IPS-NIHi11 (cell line): ENCODE data around the gene PNKP.
"Not testable (repeated sequence)": the region's sequence is repeated elsewhere in the genome, so short reads cannot be mapped to it uniquely, and the experiment has no call there.

Source experiments
- DNase-seq: peaks from one replicate; pipeline ENCODE4 v3.0.0; 2012; ENCODE audit warnings: mixed read lengths, low spot score

Gene PNKP

GRCh38 chr19:49845414-49845813 is 22.0 kb downstream of the PNKP start:
- no peak for DNase-seq

- no peak for DNase-seq
Measured at GRCh38 chr19:49844138-49845095, 23.0 kb downstream of the PNKP start.

DNA sequence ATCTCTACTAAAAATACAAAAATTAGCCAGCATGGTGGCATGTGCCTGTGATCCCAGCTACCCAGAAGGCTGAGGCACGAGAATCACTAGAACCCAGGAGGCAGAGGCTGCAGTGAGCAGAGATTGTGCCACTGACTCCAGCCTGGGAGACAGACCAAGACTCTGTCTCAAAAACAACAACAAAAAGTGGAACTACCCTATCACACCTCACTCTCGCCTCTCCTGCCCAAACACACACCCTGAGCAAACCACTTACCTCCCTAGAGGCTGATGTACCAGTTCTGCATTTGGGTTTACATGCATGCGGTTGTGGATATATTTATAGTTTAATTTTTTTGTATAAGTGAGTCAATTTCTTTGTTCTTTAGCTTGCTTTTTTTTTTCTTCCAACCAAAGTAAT is 24.1 kb downstream of the PNKP start:
- no peak for DNase-seq

DNA sequence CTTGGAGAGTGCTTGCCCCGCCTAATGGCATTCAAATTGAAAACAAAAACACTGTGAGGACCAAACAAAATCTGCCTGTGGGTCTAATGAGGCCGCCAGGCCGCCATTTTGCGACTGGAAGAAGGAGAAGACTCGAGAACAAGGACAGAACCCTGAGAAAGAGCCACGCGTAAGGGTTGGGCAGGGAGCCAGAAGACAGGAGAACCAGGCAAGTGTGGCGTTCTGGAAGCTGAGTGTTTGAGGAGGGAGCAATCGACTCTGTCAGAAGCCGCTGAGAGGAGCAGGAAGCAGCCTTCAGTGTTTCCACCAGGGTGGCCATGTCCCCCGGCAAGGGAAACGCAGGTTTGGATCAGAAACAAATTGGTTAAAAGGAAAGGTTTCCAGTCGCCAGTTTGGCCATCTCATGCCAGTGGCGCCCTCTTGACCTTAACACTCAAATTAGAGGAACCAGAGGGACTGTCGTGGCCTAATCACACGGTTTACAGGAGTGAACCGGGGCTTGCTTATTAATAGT is 26.6 kb downstream of the PNKP start:
- no peak for DNase-seq

DNA sequence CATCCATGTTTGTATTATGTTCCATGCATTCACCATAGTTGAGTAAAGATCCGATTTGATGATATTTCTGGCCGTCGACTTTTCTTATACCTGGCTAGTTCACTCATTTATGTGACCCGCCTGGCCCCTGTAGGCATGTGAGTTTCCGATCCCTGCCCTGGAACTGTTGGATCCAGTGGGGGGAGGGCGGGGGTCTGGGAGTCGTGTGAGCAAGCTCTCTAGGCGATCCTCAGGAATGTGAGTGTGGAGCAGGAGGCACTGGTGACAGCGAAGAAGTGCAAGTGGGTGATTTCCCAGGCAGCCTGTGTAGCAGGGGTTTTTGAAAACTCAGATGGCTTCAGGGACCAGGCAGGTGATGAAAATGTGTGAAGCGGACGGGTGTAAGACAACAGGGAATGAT is 27.1 kb downstream of the PNKP start:
- DNase-seq: no peak

DNA sequence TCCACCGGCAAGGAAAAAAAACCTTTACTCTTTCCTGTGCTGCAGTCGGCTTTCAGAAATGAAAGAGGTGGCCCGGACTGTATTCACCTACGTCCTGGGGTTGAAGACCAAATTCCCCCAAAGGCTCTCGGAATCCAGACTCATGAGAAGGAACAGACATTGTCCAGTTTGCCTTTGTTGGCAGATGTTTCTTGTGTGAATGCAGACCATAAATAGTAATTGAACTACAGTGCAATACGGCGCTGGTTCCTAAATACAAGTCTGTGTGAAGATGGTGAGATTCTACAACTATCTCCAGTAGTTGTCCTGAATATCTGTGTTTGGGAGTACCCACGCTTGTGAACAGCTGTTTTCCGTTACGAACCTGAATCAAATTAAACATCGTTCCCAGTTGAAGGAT is 27.7 kb downstream of the PNKP start:
- no peak for DNase-seq

- DNase-seq: no peak
Measured at GRCh38 chr19:49838885-49839588, 28.3 kb downstream of the PNKP start.

GRCh38 chr19:49837425-49837824 is 30.0 kb downstream of the PNKP start:
- DNase-seq: no peak

DNA sequence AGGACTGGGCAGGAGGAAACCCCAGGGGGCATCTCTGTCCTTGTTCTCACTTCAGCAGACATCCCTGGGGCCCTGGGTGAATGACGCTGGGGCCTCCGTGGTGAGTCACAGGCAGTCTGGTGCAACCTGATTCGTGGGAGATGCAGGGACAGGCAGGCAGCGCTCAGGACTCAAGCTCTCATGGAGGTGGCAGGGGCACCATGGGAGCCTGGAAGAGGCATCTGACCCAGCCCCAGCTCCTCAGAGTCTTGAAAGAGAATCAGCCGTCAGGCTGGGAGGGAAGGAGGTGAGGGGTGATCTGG is 30.4 kb downstream of the PNKP start:
- no peak for DNase-seq

DNA sequence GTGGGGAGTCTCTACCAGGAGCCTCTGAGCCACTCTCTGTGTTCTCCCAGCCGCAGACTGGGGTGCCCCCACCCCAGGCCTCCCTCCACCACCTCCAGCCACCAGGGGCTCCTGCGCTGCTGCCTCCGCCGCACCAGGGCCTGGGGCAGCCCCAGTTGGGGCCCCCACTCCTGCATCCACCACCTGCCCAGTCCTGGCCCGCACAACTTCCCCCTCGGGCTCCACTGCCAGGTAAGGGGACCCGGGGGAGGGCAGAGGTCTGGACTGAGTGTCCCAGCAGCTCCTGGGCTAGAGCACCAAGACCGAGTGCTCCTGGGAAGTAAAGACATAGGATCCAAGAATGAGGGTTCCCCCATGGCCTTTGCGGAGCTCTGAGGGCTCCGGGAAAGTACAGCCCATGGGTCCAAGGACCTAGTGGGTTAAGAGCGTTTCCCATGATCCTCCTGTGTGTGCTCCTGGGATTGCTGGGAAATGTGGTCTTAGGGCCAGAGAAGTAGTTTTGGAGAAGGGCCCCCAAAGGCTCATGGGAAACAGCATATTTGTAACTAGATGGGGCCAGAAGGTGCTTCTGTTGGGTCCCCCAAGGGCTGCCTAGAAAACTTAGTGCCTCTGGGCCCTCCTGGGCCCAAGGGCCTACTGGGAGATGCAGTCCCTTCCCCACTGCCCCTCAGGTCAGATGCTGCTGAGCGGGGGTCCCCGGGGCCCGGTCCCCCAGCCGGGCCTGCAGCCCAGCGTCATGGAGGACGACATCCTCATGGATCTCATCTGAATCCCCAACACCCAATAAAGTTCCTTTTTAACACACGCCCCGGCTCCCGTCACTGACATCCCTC is 31.0 kb downstream of the PNKP start:
- DNase-seq: no peak

GRCh38 chr19:49835562-49835961 is 31.8 kb downstream of the PNKP start:
- DNase-seq: no peak

DNA sequence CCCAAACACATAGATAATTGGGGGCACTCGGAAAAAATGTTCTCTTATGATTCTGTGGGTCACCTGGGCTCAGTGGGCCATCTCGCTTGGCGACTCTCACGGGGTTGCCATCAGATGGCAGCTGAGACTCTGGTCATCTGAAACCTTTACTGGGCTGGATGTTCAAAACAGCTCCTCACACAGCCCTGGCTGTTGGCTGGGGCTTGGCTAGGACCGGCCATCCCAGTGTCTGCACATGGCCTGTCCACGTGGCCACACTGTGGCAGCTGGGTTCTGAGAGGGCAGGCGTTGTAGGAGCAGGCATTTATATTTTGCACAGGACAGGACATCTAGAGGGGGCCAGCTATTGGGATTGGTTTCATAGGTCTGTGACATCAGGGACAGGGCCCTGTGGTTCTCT is 33.8 kb downstream of the PNKP start:
- DNase-seq: no peak

DNA sequence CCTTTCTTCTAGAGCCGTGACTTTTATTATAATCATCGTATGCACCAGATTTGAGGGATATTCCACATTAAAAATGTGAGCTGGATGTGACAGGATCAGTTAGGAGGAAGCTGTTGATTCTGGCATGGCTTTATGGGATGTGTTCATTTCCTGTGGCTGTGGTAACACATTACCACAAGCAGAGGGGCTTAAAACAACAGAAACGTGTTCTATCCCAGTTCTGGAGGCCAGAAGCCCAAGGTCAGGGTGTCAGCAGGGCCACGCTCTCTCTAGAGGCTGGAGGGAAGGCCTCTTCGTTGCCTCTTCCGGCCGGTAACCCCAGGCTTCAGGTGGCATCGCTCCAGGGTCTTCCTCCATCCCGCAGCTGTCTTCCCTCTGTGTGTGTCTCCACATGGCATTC is 34.8 kb downstream of the PNKP start:
- DNase-seq: no peak

GRCh38 chr19:49831592-49831991 is 35.8 kb downstream of the PNKP start:
- no peak for DNase-seq

GRCh38 chr19:49830766-49831165 is 36.6 kb downstream of the PNKP start:
- DNase-seq: no peak

DNA sequence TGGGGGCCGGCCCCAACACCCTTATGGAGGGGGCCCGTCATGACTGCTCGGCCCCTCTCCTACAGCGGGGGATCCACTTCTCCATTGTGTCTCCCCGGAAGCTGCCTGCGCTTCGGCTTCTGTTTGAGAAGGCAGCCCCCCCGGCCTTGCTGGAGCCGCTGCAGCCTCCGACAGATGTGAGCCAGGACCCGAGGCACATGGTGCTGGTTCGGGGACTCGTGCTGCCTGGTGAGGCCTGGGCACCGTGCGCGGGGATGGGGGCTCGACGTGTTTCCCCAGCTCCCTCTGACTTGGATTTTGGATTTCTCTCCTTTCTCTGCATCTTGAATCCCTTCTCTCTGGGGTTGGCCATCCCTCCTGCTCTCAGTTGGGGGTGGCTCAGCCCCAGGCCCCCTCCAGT is 37.7 kb downstream of the PNKP start:
- no peak for DNase-seq

GRCh38 chr19:49829200-49829599 is 38.2 kb downstream of the PNKP start:
- no peak for DNase-seq

DNA sequence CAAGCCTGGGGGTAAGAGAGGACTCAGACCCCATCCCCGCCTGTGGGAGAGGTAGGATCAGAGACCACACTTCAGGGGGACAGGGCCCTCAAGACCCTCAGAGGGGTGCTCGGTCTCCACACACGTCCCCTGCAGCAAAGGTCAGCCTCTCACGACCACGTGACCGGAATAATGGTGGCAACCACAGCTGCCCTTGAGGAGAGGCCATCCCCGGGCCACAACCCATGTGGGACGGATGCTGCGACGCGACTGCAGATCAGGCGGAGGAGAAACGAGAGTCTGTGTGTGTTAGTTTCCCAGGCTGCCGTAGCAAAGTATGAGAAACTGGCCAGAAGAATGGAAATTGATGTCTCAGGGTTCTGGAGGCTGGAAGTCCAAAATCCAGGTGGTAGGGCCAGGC is 40.3 kb downstream of the PNKP start:
- DNase-seq: no peak

GRCh38 chr19:49824662-49825061 is 42.7 kb downstream of the PNKP start:
- DNase-seq: no peak

GRCh38 chr19:49823472-49823871 is 43.9 kb downstream of the PNKP start:
- DNase-seq: no peak

- no peak for DNase-seq
Measured at GRCh38 chr19:49820125-49820524, 47.3 kb downstream of the PNKP start.

- not testable (repeated sequence) for DNase-seq
Measured at GRCh38 chr19:49819452-49820115, 47.8 kb downstream of the PNKP start.
